Activated CD4-positive, alpha-beta memory T cell treated with anti-CD3 and anti-CD28 coated beads, Interleukin-2, amount 10 ng/mL, durations not matched to agents 7 days and 5 days (primary cell): ENCODE data around the gene GLA. TPM values are rescaled to one million over a fixed set of nuclear protein-coding genes. Genes with fewer than 3 reads are reported as not detected.

Source experiments
- CTCF ChIA-PET: fragments of 350-600 bp; sonication (Branson Sonifier 250); formaldehyde crosslinking; loops from one replicate; lab custom pipeline; 2021; ENCODE audit warnings: antibody characterized with exemption, inconsistent platforms; lab: Charles Lee
- POLR2A ChIA-PET: fragments of 350-600 bp; sonication (Branson Sonifier 250); formaldehyde crosslinking; loops from one replicate; lab custom pipeline; 2021; ENCODE audit warnings: antibody characterized with exemption; lab: Charles Lee
- DNase-seq: peaks from one replicate; pipeline ENCODE4 v3.0.0-alpha.2; 2020
- H3K27ac Mint-ChIP-seq: one replicate; pipeline ENCODE4 v1.8.0; 2021; ENCODE audit warnings: mild to moderate bottlenecking, mixed read lengths
- H3K27me3 Mint-ChIP-seq: one replicate; pipeline ENCODE4 v1.8.0; 2021; ENCODE audit warnings: mixed read lengths
- H3K36me3 Mint-ChIP-seq: one replicate; pipeline ENCODE4 v1.8.0; 2021; ENCODE audit warnings: low read depth, mixed read lengths
- H3K4me1 Mint-ChIP-seq: one replicate; pipeline ENCODE4 v1.8.0; 2021; ENCODE audit warnings: mixed read lengths
- H3K4me3 Mint-ChIP-seq: one replicate; pipeline ENCODE4 v1.8.0; 2021; ENCODE audit warnings: mild to moderate bottlenecking, mixed read lengths
- H3K9me3 Mint-ChIP-seq: one replicate; pipeline ENCODE4 v1.8.0; 2021; ENCODE audit warnings: mixed read lengths
- total RNA-seq, 2 experiments: library from RNA; stranded (reverse); gene quantifications; one replicate each; pipeline ENCODE4 v1.2.3, GENCODE V29; 2021

Gene GLA
- total RNA-seq, 2 experiments from 2014 or later: 35.6 to 38.3 TPM

DNA sequence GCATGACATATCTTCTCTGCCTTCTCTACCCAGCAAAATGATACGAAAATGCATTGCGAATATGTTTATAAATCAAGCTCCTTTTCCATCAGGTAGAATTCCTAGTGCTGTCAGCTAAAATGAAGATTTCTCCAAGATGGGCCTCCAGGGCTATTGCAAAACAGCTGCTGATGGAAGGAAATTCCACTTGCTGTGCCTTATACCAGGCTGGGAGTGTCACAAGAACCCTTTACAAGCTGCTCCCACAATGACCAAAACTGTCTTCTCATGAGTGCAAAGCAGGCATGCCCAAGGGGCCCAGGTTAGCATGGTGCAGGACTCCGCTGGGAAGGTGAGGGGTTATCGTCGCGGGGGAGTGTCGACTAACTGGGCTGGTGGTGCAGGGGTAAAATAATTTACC, 9.0 kb upstream of the GLA start:
- H3K4me1 Mint-ChIP-seq: peaks cover 51% of the 10 kb centered on the region

DNA sequence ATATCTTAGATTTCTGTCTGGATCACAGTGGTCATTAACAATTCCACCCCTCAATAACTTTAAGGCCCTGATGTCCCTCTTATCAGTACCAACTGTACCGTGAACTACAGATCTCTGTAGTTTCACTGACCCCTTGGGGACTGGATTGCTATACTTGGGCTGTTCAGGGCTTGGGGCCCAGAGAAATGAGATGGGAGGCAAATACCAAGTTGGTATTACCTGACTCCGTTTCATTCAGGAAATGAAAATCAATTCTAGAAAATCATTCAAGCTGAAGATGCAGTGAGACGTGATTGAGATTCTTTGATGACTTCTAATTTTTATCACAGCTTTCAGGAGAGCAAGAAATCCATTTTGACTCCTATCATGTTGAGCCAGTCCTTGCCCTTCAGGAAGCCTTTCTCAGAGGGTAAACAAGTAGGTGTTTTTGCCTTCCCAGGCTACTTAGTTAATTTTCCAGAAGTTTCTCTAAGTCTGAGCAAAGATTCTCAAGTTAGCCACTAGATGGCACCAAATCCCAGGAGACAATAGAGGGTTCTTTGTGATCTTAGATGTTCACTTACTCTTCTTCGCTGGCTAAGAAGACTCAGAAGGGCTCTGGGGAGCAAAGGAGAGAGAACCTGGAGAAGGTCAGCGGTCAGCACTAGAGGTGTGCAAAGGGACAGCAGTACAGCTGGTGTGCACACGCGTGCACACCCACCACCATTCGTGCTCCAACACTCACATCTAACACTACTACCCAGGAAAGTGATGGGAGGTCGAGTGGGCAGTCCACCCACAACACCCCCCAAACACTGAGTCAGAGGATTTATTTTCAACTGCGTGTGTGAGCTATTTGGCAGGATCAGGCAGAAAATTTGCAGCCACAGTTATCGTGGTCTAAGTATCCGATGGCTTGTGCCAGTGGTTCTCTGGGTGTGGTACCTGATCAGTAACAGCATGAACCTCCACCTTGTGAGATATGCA, 7.7 kb upstream of the GLA start:
- H3K27ac Mint-ChIP-seq: peak overlapping the region; percentile 61
- ChIA-PET POLR2A (no interaction called here), CTCF (interaction anchor here (0.6 to 1.5 kb wide), 7 partner anchors 24 to 517 kb away, joined by 3 to 7 read pairs (median 3); partner anchors contain the start of genes RPL36A and ZMAT1)
- no peaks in the 10 kb centered on the region for H3K9me3 Mint-ChIP-seq
- H3K27me3 Mint-ChIP-seq: no peaks in the 10 kb centered on the region
- H3K4me3 Mint-ChIP-seq: no peak overlapping the region
- peaks cover 20% of the 10 kb centered on the region for H3K36me3 Mint-ChIP-seq
- peak; percentile 19 for DNase-seq
- peaks cover 56% of the 10 kb centered on the region for H3K4me1 Mint-ChIP-seq

More for the DNA sequence above, 9.0 kb upstream of the GLA start:
- ChIA-PET POLR2A (interaction anchor here (1.4 to 2.3 kb wide), 3 partner anchors 14 to 587 kb away, joined by 3 to 10 read pairs (median 5); partner anchors contain the start of gene RPL36A), CTCF (interaction anchor here (0.7 to 1.7 kb wide), 4 partner anchors 12 to 345 kb away, joined by 3 to 7 read pairs (median 4); no protein-coding TSS in a partner anchor)
- Mint-ChIP-seq H3K9me3 (no peaks in the 10 kb centered on the region), H3K36me3 (peaks cover 18% of the 10 kb centered on the region), H3K4me3 (peak overlapping the region; percentile 30), H3K27me3 (no peaks in the 10 kb centered on the region), H3K27ac (no peak overlapping the region)
- no peak for DNase-seq

DNA sequence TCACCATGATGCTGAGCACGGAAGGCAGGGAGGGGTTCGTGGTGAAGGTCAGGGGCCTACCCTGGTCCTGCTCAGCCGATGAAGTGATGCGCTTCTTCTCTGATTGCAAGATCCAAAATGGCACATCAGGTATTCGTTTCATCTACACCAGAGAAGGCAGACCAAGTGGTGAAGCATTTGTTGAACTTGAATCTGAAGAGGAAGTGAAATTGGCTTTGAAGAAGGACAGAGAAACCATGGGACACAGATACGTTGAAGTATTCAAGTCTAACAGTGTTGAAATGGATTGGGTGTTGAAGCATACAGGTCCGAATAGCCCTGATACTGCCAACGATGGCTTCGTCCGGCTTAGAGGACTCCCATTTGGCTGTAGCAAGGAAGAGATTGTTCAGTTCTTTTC, 4.3 kb upstream of the GLA start:
- POLR2A ChIA-PET: no interaction called here
- no peak overlapping the region for H3K27ac Mint-ChIP-seq

DNA sequence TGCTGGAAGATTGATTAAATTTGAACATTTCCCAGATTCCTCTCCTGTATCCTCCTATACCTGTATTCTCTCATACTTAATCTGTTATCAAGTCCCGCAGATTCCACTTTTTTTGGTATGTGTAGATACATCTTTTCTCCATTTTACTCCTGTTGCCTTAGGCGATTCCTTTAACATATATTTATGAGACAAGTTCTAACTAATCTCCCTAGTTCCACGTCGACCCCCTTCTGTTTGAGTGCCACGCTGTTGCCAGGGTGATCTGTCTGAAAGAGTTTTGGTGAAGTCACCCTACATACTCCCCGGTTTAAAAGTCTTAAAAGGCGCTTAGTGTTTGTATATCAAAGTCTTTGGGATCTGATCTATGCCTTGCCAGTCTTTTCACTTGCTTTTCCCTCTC, 2.7 kb upstream of the GLA start:
- Mint-ChIP-seq H3K9me3 (no peaks in the 10 kb centered on the region), H3K36me3 (peaks cover 21% of the 10 kb centered on the region), H3K27me3 (no peaks in the 10 kb centered on the region), H3K27ac (no peak overlapping the region), H3K4me1 (peaks cover 42% of the 10 kb centered on the region), H3K4me3 (peak overlapping the region; percentile 21)
- CTCF ChIA-PET: no interaction called here
- DNase-seq: no peak
- POLR2A ChIA-PET: no interaction called here

More for the DNA sequence above, 4.3 kb upstream of the GLA start:
- Mint-ChIP-seq H3K36me3 (peaks cover 21% of the 10 kb centered on the region), H3K4me3 (no peak overlapping the region), H3K27me3 (no peaks in the 10 kb centered on the region), H3K4me1 (peaks cover 43% of the 10 kb centered on the region), H3K9me3 (no peaks in the 10 kb centered on the region)
- CTCF ChIA-PET: no interaction called here
- DNase-seq: no peak

DNA sequence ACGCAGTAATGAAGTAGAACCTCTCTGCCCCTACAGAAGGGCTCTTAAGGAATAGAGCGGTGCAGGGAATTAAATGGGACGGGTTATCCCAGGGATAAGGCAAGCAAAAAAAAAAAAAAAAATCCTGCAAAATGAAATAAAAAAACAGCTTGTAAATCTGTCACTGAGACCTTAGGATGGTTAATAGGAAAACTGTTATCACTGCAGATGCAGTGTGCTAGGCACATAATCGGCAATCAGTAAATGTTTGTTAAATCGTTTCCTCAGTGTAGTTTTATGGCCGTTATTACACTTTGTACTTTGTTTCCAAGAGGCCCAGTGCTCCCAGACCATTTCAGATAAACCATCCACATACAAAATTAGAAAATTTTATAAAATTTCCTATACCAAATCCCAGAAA, 1.3 kb upstream of the GLA start:
- Mint-ChIP-seq H3K4me1 (peaks cover 40% of the 10 kb centered on the region), H3K4me3 (peak overlapping the region; percentile 89), H3K27ac (peak overlapping the region; percentile 44), H3K27me3 (no peaks in the 10 kb centered on the region), H3K9me3 (no peaks in the 10 kb centered on the region), H3K36me3 (peaks cover 23% of the 10 kb centered on the region)
- CTCF ChIA-PET: no interaction called here
- no peak for DNase-seq
- POLR2A ChIA-PET: no interaction called here

DNA sequence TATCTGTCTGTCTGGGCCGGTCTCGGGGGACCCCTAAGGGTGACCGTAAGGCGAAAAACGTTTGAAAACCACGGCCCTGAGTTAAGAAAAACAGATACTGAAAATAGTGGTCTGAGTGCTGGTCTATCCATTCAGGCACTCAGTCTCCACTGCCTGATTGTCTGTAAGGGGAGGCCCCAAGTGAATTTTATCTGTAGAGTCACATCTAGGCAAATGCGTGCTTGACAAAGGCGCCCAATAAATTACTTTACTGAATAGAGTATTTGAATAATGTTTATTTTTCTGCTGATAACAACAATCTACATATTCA, 762 bp upstream of the GLA start:
- CTCF ChIA-PET: no interaction called here
- peak overlapping the region; percentile 89 for H3K4me3 Mint-ChIP-seq
- peaks cover 24% of the 10 kb centered on the region for H3K36me3 Mint-ChIP-seq
- POLR2A ChIA-PET: no interaction called here
- H3K9me3 Mint-ChIP-seq: no peaks in the 10 kb centered on the region
- no peak for DNase-seq
- peaks cover 40% of the 10 kb centered on the region for H3K4me1 Mint-ChIP-seq
- H3K27me3 Mint-ChIP-seq: no peaks in the 10 kb centered on the region
- H3K27ac Mint-ChIP-seq: peak overlapping the region; percentile 97

DNA sequence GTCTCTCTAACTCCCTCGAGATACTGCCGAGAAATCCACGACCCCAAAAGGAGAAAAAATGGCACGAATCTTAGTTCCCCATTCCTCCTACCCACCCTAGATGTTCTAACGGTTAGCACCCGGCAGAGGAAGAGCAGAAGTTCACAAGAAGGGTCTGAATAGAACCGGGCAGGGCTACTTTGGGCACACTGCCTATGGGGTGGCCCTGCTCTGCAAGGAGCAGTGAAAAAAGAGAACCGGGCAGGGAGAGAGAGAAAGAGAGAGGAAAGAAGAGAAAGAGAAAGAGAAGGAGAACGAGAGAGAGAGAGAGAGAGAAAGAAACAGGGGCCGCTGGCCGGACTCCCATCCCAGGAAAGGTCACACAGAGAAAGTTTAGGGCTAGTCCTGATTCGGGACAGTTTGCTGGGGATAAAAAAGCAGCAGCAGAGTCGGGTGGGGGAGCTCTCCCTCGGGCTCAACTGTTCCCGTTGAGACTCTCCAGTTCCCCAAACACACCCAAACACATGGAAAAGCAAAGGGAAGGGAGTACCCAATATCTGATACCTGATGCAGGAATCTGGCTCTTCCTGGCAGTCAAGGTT, 468 bp downstream of the GLA start:
- ChIA-PET CTCF (interaction anchor here (1.0 kb wide), 1 partner anchor 17 kb away, joined by 4 read pairs; the partner anchor contains the start of gene RPL36A), POLR2A (interaction anchor here (0.9 to 1.9 kb wide), 4 partner anchors 10 to 58 kb away, joined by 4 to 10 read pairs (median 6); partner anchors contain the start of genes RPL36A and TIMM8A)
- DNase-seq: no peak

DNA sequence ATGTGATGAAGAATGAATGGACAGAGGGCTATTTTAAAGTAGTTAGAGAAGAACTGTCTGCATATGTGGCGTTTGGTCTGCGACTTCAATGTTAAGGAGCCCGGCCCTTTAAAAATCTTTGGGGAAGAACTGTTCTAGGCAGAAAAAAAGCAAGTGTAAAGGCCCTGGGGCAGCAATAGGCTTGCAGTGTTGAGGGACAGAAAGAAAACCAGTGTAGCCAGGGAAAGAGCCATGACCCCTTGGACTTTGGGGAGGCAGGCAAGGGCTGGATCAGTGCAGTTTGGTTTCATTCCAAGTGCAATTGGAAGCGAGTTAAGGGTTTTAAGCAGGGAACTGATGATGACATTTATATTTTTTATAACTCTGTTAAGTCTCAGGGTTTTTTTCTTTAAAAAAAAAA, 7.9 kb downstream of the GLA start:
- DNase-seq: no peak
- Mint-ChIP-seq H3K36me3 (peaks cover 35% of the 10 kb centered on the region), H3K27ac (no peak overlapping the region), H3K4me1 (peaks cover 8% of the 10 kb centered on the region), H3K9me3 (no peaks in the 10 kb centered on the region), H3K4me3 (no peak overlapping the region), H3K27me3 (no peaks in the 10 kb centered on the region)
- CTCF ChIA-PET: interaction anchor here (0.7 to 1.4 kb wide), 2 partner anchors 9 kb away, joined by 3 to 5 read pairs; partner anchors contain the start of gene RPL36A
- POLR2A ChIA-PET: interaction anchor here (2.6 kb wide), 1 partner anchor 9 kb away, joined by 8 read pairs; the partner anchor contains the start of gene RPL36A

More for the DNA sequence above, 468 bp downstream of the GLA start:
- Mint-ChIP-seq H3K4me1 (peaks cover 28% of the 10 kb centered on the region), H3K4me3 (peak overlapping the region; percentile 89), H3K9me3 (no peaks in the 10 kb centered on the region), H3K27me3 (no peaks in the 10 kb centered on the region), H3K27ac (peak overlapping the region; percentile 97), H3K36me3 (peaks cover 18% of the 10 kb centered on the region)

DNA sequence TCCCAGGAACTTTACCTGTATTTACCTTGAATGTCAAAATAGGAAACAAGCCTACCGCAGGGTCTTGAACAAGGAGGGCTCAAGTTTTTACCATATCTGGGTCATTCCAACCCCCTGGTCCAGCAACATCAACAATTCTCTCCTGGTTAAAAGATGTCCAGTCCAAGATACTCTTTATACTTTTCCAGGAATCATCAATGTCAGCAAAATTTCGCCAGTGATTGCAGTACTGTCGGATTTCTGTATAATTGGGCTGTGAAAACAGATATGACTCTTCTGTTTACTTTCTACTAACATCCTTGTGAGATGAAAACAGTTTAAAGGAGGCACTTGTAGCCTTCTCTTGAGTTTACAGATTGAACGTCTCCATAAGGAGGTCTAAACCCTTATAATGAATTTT, 9.0 kb downstream of the GLA start:
- Mint-ChIP-seq H3K9me3 (no peaks in the 10 kb centered on the region), H3K36me3 (peaks cover 37% of the 10 kb centered on the region), H3K27ac (no peak overlapping the region), H3K4me1 (peaks cover 11% of the 10 kb centered on the region), H3K27me3 (no peaks in the 10 kb centered on the region), H3K4me3 (no peak overlapping the region)
- POLR2A ChIA-PET: no interaction called here
- no peak for DNase-seq
- CTCF ChIA-PET: no interaction called here

DNA sequence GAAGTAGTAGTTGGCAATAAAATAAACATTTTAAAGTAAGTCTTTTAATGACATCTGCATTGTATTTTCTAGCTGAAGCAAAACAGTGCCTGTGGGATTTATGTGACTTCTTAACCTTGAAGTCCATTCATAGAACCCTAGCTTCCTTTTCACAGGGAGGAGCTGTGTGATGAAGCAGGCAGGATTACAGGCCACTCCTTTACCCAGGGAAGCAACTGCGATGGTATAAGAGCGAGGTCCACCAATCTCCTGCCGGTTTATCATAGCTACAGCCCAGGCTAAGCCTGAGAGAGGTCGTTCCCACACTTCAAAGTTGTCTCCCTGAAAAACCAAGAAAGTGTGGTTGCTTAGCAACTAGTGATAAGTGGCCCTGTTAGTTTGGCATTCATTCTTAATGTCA, 9.9 kb downstream of the GLA start:
- Mint-ChIP-seq H3K36me3 (peaks cover 45% of the 10 kb centered on the region), H3K4me1 (peaks cover 18% of the 10 kb centered on the region), H3K9me3 (no peaks in the 10 kb centered on the region), H3K4me3 (no peak overlapping the region), H3K27me3 (no peaks in the 10 kb centered on the region), H3K27ac (no peak overlapping the region)
- CTCF ChIA-PET: no interaction called here
- no peak for DNase-seq
- POLR2A ChIA-PET: interaction anchor here (1.3 kb wide), 2 partner anchors 10 to 49 kb away, joined by 3 to 4 read pairs; partner anchors contain the start of genes GLA and TIMM8A

DNA sequence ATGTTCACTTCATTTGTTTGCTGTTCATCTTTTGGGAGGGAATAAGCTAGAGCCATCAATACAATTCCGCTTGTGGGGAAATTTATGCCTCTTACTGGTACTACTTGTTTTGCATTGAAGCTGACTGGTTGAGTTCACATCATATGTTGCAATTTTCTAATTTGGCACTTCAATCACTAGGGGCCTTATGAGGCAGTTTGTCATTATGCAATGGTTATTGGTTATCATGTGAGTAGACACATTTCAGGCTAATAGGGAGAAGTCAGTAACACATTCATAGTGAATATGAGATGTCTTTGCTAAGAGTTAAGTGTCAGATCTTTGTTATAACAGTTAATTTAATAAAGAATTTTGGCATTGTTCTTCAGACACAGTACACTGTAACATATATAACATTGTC, 11.9 kb downstream of the GLA start:
- Mint-ChIP-seq H3K36me3 (peaks cover 56% of the 10 kb centered on the region), H3K27ac (peak overlapping the region; percentile 9), H3K4me3 (no peak overlapping the region), H3K27me3 (no peaks in the 10 kb centered on the region), H3K4me1 (peaks cover 27% of the 10 kb centered on the region), H3K9me3 (no peaks in the 10 kb centered on the region)
- POLR2A ChIA-PET: no interaction called here
- CTCF ChIA-PET: interaction anchor here (1.1 kb wide), 1 partner anchor 47 kb away, joined by 3 read pairs; the partner anchor contains the start of gene TIMM8A
- DNase-seq: no peak

DNA sequence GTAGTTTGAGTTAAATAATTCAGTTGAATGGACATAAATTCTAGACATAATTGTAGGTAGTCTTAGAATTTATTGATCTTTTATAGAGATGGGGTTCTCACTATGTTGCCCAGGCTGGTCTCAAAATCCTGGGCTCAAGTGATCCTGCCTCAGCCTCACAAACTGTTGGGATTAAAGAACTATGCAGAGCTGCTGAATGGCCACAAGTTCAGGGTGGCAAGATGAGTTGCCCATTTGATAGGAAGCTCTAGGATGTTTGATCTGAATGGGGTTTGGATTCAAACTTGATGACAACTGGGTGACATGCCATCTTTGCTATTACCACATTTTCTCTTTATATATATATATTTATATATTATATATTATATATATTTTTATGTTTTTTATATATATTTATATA, 13.4 kb downstream of the GLA start:
- no peaks in the 10 kb centered on the region for H3K27me3 Mint-ChIP-seq
- ChIA-PET CTCF (interaction anchor here (0.6 kb wide), 1 partner anchor 11 kb away, joined by 3 read pairs; no protein-coding TSS in a partner anchor), POLR2A (no interaction called here)
- peaks cover 45% of the 10 kb centered on the region for H3K36me3 Mint-ChIP-seq
- H3K27ac Mint-ChIP-seq: no peak overlapping the region
- DNase-seq: no peak
- H3K4me1 Mint-ChIP-seq: peaks cover 32% of the 10 kb centered on the region
- H3K9me3 Mint-ChIP-seq: no peaks in the 10 kb centered on the region
- no peak overlapping the region for H3K4me3 Mint-ChIP-seq
